Activated gamma-delta T cell treated with anti-CD3 and anti-CD28 coated beads, Interleukin-2, amount 50 U/mL, for 16 hours (primary cell): ENCODE data around the gene OBP2A.

Experiments used
- DNase-seq: peaks from one replicate; pipeline ENCODE4 v3.0.0-alpha.2; 2020; ENCODE audit warnings: low read depth

OBP2A gene

DNA sequence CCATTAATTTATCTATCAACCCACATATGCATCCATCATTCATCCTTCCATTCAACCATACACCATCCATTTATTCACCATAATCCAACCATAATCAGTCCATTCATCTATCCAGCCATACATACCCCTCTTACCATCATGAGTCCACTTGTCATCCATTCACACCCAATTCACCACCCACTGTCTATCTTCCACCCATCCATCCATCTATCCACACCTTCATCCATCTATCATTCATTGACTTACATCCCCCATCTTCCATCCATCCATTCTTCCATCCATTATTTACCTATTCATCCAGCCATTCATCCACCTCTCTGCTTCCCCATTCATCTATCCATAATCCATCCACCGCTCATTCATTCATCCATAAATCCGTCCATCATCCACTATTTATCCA lies 33.4 kb downstream of the OBP2A start:
- no peak for DNase-seq

DNA sequence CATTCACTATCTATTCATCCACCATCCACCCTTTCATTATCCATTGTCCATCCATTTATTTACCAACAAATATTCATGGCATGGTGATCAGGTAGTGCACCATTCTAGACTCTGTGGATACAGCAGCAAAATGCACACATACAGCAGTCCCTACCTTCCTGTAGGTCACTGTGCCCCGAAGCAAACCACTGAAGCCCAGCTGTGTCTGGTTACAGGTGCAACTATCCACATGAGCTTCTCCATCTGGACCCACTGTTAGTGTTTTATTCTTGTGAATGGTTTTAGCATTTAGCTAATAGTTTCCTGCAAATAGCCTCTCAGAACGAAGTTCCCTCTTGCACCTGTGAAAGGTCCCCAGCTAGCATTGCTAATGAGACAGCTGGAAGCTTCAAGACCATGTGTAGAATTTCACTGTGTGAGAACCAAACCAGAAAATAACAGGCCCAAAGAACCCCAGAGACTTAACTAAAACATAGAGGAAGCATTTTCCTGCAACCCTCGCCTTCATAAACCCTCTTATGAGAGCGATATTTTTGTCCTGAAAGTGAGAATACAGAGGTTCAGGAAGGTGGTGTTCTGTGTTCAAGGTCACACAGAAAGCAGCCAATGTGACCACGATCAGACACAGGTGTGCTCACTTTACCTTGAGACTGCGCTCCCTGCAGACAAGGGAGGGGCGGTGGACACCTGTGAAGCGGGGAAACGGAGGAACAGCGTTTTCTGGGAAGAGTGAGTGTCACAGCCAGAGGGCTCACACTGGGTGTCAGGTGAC lies 34.1 kb downstream of the OBP2A start:
- DNase-seq = no peak

DNA sequence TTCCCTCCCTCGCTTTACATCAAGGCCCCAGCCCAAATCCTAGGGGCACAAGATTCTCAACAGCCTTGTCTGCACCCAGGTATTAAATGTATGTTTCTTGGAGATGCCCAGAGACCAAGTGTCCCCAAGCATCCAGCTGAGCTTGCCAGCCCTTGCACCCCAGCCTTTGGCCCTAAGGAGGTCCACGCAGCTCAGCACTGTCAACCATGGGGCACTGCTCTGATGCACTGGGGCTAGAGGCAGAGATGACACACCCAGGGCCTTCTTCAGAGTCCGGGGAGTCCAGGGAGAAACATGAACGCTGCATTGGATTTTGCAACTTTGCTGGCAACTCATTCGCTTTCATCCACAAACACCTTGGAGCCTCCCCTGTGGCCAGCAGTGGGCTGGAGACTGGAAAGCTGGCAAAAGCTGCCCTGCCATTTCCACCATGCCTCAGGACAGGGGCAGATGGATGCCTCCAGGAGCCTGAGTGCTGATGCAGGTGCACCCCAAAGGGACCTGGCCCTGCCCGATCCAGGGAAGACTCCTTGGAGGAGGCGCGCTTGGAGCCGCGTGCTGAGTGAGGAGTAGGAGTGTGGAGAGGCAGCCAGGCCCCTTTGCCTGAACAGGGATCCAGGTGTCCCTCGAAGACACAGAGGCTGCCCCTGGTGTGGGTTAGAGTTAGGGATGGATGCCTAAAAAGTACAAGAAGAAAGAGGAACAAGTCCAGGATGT lies 34.9 kb downstream of the OBP2A start:
- DNase-seq = no peak

DNA sequence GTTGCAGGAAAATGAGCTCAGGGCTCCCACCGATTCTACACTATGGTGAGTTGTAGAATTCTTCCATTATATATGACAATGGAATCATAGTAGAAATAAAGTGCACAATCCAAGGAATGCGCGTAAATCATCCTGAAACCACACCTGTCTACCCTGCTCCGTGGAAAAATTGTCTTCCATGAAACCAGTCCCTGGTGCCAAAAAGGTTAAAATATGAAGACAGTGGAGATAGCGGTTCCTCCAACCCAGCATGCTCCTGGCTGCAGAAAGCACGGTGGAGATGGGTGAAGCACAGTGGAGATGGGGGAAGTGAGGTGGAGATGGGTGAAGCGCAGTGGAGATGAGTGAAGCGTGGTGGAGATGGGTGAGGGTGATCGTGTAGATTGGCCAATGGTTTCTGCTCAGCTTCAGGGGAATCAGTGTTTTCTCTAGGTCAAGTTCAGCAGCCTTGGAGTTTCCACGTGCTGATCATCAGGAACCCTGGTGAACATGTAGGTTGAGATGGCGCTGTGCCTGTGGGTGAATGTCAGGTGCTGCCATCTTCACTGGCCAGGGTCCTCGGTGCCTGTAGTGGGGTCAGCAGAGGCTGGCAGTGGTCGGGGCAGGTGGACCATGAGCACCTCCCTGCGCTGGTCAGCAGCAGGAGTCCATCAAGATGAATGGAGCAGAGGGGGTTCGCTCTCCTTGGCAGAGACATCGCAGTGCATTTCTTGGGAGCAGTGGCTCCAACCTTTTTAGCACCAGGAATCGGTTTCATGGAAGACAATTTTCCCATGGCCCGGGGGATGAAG lies 35.9 kb downstream of the OBP2A start:
- no peak for DNase-seq

DNA sequence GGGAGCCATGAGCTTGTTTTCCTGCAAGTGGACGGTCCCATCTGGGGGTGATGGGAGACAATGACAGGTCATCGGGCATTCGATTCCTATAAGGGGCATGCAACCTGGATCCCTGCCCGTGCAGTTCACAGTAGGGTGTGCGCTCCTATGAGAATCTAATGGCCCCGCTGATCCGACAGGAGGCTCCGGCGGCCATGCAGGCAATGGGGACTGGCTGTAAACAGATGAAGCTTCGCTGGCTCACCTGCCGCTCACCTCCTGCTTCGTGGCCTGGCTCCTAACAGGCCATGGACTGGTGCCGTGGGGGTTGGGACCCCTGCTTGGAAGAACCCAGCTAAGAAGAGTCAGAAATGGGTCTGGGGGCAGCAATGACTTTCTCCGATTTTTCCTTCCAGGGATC lies 36.6 kb downstream of the OBP2A start:
- no peak for DNase-seq

DNA sequence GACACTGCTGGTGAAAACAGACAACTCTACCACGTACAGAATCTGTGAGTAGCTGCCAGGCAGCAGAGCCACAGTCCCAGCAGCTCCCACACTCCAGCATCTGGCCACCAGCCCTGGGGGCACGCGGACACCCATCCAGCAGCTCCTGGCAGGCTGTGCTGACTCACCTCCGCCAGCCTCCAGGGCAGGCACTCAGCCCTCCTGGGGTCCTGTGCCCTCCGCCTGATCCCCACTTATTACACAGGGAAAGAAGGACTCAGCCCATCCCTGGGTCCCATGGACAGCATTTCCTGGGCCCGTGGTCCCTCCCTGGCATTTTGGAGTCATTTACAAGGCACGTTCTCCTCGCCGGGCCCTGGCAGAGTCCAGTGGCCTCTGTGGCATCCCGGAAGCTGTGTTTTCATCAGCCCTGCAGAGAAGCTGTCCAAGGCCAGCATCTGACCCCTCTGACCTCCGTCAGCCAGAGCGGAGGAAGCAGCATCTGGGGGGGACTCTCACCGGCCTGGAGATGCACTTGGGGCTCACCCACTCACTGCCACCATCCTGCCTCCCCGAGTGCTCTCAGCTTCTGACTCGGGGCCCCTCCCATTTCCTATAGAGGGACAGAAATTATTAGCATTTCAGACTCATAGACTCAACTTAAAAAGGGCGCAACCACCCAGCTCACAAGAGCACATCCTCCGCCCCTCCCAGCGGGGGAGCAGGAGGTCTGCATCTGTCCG lies 37.2 kb downstream of the OBP2A start:
- DNase-seq = no peak

DNA sequence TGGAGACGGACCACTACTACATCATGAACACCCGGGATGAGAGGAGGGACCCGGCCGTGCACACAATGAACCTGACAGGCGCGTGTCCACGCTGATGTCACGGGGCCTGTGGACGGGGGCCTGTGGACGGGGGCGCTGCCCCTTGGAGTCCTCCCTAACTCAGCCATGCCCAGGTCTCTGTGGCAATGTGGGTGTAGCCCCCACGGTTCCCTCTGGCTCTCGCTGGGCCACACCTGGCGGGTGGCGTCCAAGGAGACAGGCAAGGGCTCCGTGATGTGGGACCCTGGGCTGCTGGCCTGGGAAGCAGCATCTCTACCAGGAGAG lies 37.7 kb downstream of the OBP2A start:
- DNase-seq = no peak

DNA sequence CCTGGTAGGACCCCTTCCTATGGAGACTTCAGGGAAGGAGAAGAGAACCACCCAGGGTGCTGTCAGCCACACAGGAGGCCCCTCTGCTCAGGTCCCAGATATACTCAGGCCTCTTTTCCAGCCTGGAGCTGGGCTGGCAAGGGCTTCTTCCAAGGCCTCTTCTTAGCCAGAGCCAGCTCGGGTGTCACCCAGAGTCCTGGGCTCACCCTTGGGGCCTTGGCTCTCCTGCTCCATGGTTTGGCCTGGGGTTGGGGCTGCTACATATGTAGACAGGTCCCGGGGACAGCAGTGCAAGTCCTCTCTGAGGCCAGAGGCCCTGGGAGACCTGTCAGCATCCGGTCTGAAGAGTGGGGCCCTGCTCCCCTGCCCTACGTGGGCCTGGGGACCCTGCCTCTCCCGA lies 38.4 kb downstream of the OBP2A start:
- no peak for DNase-seq

DNA sequence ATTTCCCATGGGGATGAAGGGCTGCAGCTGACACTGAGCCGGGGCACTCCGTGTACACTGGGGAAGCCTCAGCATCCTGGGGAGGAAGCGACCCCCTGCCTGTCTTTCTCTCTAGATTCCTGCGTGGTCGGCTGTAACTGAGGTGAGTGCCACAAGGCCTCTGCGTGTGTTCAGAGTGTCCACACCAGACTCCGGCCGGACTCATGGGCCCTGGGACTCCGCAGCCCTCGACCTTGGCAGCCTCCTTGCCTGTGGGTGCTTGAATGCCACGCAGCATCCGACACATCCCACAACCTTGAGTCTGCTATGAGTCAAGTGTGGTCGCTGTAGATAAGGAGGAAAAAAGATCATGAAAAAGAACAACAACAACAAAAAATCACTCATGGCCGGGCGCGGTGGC lies 39.0 kb downstream of the OBP2A start:
- no peak for DNase-seq

DNA sequence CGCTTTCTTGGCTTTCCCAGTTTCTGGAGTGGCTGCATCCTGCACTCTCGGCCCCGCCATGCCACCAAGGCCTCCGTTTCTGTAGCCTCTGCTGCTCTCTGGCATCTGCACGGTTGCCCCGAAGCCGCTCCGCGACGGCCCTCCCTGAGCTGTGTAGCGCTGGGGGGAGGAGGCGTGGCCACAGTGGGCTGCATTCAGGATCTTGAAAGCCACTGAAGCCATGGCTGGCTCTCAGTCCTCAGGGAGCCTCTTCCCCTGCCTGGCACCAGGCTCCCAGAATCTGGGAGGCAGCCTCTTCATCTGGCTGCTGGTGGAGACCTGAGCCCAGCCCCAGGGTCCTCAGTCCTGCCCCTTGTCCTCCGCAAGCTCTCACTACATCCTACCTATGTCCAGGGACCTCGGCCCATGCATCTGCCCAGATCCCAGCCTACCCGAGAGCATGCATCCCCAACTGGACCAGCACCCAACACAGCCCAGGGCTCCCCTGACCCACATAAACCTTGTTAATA lies 40.7 kb downstream of the OBP2A start:
- DNase-seq = no peak

DNA sequence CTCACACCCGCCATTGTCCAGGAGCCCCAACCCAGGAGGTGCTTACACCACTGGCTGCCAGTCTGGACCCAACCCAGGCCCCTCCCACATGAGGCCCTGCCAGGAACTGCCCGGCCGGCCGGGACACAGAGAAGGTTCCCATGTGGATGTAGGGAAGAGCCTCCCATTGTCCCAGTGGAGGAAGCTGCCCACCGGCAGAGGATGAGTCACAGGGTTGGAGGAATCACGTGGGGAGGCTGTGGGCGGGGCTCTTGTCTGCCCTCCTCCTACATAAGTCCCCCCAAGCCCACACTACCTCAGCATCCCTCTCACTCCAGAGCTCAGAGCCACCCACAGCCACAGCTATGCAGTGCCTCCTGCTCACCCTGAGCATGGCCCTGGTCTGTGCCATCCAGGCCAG lies 41.7 kb downstream of the OBP2A start:
- no peak for DNase-seq

DNA sequence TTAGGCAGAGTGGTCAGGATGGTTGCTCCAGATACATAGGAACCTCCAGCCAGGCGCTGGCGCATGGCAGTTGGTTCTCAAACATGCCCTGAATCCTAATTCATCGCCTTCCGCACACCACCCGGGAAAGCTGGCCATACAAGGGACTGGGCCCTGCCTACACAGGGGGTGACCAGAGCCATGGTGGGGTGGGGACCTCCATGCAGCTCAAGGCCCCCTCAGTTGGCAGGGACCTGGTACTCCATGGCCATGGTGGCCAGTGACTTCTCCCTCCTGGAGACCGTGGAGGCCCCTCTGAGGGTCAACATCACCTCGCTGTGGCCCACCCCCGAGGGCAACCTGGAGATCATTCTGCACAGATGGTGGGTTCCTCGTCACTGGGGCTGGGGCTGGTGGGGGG lies 42.4 kb downstream of the OBP2A start:
- DNase-seq = no peak

DNA sequence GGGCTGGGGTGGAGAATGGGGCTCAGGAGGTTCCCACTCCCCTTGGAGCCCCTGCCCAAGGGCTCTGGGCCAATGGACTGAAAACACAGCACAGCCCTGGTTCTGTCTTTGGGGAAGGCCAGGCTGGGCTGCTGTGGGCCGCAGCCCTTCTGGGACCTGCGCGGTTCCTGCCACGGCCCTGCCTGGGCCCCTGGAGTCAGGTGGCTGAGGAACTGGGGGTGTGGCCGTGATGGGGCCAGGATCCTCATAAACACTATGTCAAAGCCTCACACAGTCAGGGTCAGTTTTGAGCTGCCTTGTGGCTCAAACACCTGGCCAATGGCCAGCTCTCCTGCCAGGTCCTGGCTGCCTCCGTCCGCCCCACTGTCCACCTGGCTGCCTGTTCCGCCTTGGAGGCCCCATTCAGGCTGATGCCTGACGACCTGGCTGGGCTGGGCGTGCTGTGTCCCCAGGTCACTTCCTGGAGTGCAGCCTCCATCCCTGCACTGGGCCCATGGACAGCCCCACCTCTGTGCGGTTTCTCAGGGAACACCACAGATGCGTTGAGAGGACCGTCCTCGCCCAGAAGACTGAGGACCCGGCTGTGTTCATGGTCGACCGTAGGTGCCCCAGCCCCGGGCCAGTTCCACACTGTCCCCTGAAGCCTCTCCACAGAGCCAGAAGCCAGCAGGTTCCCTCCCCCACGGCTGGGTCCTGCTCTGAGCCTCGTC lies 43.1 kb downstream of the OBP2A start:
- no peak for DNase-seq

DNA sequence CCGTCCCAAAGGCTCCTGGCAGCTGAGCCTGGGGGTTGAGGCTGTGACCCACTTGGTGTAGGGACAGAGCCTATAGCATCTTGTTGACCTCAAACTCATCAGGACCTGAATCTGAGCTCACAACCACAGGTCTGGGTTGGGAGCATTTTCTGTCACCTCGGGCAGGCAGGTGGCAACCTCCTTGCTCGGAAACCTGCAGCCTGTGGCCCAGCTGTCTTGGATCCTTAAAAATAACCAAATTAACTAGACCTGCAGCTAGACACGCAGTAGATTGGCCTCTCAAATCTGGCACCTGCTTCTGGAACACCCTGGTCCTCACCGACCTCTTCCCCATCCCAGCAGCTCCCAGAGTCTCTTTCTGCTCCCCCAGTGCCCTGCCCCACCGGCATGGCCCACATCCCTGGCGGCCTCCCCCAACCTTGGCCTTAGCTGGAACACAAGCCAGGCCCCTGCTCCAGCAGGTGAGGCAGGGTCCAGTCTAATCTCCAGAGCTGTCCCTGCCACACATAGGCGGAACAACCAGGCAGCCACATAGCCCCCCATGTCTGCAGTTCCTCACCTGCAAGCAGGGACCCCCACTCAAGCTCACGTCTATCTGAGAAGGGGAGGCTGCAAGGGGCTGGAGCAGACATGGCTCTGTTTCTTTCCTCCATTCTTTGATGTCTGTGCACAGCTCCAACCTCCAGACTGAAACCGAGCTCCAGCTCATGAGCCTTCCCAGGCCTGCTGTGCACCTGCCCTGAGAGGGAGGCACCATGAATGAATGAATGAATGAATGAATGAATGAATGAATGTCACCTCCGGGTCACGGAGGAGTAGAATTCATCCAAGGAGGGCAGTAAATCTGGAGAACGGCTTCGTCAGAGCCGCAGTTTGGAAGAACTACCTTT lies 43.9 kb downstream of the OBP2A start:
- no peak for DNase-seq

DNA sequence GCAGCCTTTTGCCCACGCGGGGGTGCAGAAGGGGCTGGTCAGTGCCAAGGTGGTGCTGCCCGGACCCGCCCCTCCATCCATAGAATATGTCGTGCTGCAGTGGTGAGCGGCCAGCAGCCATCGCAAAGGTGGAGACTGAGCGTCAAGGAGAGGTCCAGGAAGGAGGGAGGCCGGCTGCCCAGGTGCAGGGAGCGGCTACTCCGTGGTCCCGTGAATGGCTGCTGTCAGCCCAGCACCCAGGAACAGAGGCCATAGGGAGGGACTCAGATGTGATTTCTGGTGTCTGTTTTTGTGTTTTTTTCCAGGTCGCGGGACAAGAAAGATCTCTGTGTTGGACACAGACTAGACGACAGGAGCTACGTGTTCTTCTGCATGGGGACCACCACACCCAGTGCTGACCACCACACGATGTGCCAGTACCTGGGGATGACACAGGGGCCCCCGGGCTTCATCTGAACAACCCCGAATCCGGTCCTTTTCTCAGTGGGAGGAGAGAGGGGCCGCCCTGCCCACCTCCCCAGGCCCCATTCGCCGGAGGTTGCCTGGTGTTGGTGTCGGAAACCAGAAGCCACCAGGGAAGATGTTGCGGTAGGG lies 44.7 kb downstream of the OBP2A start:
- no peak for DNase-seq

DNA sequence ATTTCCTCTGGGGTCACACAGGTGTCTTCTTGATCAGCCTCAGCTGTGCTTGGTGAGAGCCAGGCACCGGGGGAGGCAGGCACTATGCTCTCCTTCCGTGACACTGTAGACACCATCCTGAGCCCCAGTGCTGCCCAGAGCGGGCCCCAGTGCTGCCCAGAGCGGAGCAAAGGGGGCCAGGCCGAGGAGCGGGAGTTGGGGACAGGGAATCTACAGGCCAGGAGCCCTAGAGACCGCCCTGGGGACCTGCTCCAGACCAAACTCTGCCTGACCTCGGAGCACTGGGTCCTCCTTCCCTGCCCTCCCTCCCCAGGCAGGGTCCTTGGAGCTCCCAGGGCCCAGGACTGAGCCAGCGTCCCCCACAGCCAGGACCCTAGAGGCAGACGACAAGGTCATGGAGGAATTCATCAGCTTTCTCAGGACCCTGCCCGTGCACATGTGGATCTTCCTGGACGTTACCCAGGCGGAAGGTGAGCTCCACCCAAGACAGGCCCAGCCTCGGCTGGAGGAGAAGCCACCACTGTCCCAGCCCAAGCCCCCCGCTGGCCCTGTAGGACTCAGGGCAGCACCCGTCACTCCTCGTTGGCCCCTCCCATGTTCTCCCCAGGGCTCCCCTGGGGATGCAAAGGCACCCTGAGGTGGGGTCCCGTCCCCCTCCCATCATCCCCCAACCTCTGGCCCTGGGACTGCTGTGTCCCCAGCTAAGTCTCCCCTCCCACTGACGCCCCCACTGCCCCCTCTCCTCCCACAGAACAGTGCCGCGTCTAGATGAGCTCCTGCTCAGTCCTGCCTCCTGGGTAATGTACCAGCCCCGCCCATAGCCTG lies 45.8 kb downstream of the OBP2A start:
- DNase-seq = no peak

DNA sequence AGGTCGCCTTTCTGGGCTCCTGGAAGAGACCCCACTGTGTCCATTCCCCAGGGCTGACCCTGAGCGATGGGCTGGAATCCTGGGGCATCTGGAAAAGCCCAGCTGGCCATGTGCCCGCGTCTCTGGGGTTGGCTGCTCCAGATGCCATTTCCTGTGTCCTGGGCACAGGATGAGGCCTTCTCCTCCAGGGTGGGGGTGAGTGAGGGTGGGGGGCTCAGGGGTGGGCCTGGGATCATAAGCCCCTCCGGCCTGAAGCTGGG lies 46.3 kb downstream of the OBP2A start:
- DNase-seq = no peak

DNA sequence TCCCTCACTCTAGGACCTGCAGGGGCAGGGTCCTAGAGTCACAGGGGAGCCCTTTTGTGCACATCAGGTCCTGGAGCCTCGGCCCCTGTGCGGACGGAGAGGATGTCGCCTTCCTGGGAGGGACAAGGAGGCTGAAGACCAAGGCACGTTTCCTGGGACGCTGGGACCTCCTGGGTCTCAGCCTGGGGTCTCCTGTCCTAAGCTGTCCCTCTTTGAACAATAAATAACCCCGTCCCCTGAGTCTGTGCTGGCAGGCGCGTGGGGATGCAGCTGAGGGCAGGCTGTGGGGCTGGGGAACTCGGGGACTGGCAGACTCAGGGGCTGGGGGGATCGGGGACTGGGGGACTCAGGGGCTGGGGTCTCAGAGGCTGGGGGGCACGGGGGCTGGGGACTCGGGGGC lies 46.7 kb downstream of the OBP2A start:
- no peak for DNase-seq

DNA sequence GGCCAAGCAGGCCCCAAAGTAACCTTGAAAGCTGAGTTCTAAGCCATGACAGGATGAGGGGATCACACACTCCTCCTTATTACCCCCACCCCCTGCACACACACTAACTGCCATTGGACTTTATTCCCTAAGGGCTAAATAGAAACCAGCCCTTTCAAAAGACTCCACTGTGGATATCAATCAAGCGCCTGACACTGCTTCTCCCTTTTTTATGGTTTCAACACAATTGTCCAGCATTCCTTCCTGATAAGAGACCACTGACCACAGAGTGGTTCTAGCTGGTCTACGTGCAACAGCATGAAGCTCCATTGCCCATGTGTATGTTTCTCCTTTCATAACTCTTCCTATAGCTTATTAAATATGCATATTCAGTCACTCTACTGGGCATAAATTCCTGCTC lies 50.3 kb downstream of the OBP2A start:
- DNase-seq = no peak
